Osteocyte (in vitro differentiated cells): Measurements from ENCODE around the gene RAB27B. TPM values are rescaled to one million over a fixed set of nuclear protein-coding genes. Genes with fewer than 3 reads are reported as not detected.

Experiments used
- DNase-seq: peaks from one replicate; pipeline ENCODE4 v3.0.0; 2021; ENCODE audit warnings: mixed read lengths; ENCODE audit not compliant: unreplicated experiment; ENCODE audit errors: extremely low spot score
- H3K27ac Mint-ChIP-seq: one replicate; pipeline ENCODE4 v1.8.0; 2021; ENCODE audit warnings: mild to moderate bottlenecking, mixed read lengths; ENCODE audit not compliant: unreplicated experiment
- H3K27me3 Mint-ChIP-seq: one replicate; pipeline ENCODE4 v1.8.0; 2021; ENCODE audit warnings: mixed read lengths; ENCODE audit not compliant: unreplicated experiment
- H3K36me3 Mint-ChIP-seq: one replicate; pipeline ENCODE4 v1.8.0; 2021; ENCODE audit warnings: mixed read lengths; ENCODE audit not compliant: unreplicated experiment
- H3K4me1 Mint-ChIP-seq: one replicate; pipeline ENCODE4 v1.8.0; 2021; ENCODE audit warnings: mixed read lengths; ENCODE audit not compliant: unreplicated experiment
- H3K4me3 Mint-ChIP-seq: one replicate; pipeline ENCODE4 v1.8.0; 2021; ENCODE audit warnings: mild to moderate bottlenecking, moderate library complexity, mixed read lengths; ENCODE audit not compliant: unreplicated experiment
- H3K9me3 Mint-ChIP-seq: one replicate; pipeline ENCODE4 v1.8.0; 2021; ENCODE audit warnings: mixed read lengths; ENCODE audit not compliant: unreplicated experiment
- total RNA-seq: library from RNA; stranded (reverse); gene quantifications from 2 replicates; pipeline ENCODE4 v1.2.1, GENCODE V29; 2021
- TF ChIP-seq, protein P1 (sequence below): fragments of 200-600 bp; sonication (generic); IDR thresholded peaks from 2 replicates; pipeline ENCODE4 v1.5.0; 2021; ENCODE audit warnings: antibody characterized with exemption, mild to moderate bottlenecking, moderate library complexity

Gene RAB27B
- total RNA-seq, 1 donor from 2014 or later = 1.9 TPM

GRCh38 chr18:54824761-54825160 lies 3.5 kb upstream of the RAB27B start:
- TF ChIP-seq, protein P1, sequence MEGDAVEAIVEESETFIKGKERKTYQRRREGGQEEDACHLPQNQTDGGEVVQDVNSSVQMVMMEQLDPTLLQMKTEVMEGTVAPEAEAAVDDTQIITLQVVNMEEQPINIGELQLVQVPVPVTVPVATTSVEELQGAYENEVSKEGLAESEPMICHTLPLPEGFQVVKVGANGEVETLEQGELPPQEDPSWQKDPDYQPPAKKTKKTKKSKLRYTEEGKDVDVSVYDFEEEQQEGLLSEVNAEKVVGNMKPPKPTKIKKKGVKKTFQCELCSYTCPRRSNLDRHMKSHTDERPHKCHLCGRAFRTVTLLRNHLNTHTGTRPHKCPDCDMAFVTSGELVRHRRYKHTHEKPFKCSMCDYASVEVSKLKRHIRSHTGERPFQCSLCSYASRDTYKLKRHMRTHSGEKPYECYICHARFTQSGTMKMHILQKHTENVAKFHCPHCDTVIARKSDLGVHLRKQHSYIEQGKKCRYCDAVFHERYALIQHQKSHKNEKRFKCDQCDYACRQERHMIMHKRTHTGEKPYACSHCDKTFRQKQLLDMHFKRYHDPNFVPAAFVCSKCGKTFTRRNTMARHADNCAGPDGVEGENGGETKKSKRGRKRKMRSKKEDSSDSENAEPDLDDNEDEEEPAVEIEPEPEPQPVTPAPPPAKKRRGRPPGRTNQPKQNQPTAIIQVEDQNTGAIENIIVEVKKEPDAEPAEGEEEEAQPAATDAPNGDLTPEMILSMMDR = no peak
- no peaks in the 10 kb centered on the region for H3K36me3 Mint-ChIP-seq
- no peak for DNase-seq
- H3K4me3 Mint-ChIP-seq = no peak overlapping the region
- no peaks in the 10 kb centered on the region for H3K9me3 Mint-ChIP-seq
- H3K27me3 Mint-ChIP-seq = peaks cover 22% of the 10 kb centered on the region
- H3K4me1 Mint-ChIP-seq = peaks cover 27% of the 10 kb centered on the region
- no peak overlapping the region for H3K27ac Mint-ChIP-seq

GRCh38 chr18:54825601-54826344 lies 2.5 kb upstream of the RAB27B start:
- TF ChIP-seq, protein P1 = no peak
- H3K4me1 Mint-ChIP-seq = peaks cover 27% of the 10 kb centered on the region
- H3K27ac Mint-ChIP-seq = no peak overlapping the region
- no peak for DNase-seq
- H3K36me3 Mint-ChIP-seq = no peaks in the 10 kb centered on the region
- peaks cover 24% of the 10 kb centered on the region for H3K27me3 Mint-ChIP-seq
- no peaks in the 10 kb centered on the region for H3K9me3 Mint-ChIP-seq
- H3K4me3 Mint-ChIP-seq = no peak overlapping the region

- peaks cover 32% of the 10 kb centered on the region for H3K27me3 Mint-ChIP-seq
- peaks cover 16% of the 10 kb centered on the region for H3K4me1 Mint-ChIP-seq
- H3K4me3 Mint-ChIP-seq = peak overlapping the region; percentile 76
- TF ChIP-seq, protein P1 = no peak
- H3K36me3 Mint-ChIP-seq = peaks cover 5% of the 10 kb centered on the region
- H3K9me3 Mint-ChIP-seq = peaks cover 10% of the 10 kb centered on the region
- H3K27ac Mint-ChIP-seq = peak overlapping the region; percentile 65
- DNase-seq = no peak
Measured at GRCh38 chr18:54828986-54829385, 709 bp downstream of the RAB27B start.

DNA sequence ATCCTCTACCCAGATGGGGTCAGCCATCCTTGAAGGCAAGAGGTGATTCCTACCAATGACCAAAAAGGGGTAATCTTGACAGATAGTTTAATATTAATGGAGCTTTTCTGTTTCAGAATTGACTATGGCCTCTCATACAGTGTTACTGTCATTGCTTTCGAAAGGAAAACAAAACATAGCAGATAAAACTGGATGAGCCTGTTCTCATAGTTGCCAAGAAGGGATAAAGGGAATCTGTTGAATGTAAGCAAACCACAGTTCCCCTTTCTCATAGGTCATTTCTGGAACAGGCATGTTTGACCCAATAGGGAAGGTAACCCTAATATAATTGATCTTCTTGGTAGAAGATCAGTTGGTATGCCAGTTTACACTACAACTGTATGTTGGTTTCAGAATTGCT lies 1.6 kb downstream of the RAB27B start:
- H3K27ac Mint-ChIP-seq = no peak overlapping the region
- H3K27me3 Mint-ChIP-seq = peaks cover 31% of the 10 kb centered on the region
- H3K4me1 Mint-ChIP-seq = peaks cover 16% of the 10 kb centered on the region
- H3K4me3 Mint-ChIP-seq = no peak overlapping the region
- DNase-seq = no peak
- H3K36me3 Mint-ChIP-seq = peaks cover 5% of the 10 kb centered on the region
- H3K9me3 Mint-ChIP-seq = peaks cover 10% of the 10 kb centered on the region
- TF ChIP-seq, protein P1 = no peak

- no peak overlapping the region for H3K4me3 Mint-ChIP-seq
- no peak for DNase-seq
- TF ChIP-seq, protein P1 = no peak
- peaks cover 5% of the 10 kb centered on the region for H3K36me3 Mint-ChIP-seq
- H3K4me1 Mint-ChIP-seq = peaks cover 16% of the 10 kb centered on the region
- peaks cover 31% of the 10 kb centered on the region for H3K27me3 Mint-ChIP-seq
- H3K9me3 Mint-ChIP-seq = peaks cover 10% of the 10 kb centered on the region
- H3K27ac Mint-ChIP-seq = no peak overlapping the region
Measured at GRCh38 chr18:54830260-54830659, 2.0 kb downstream of the RAB27B start.
